Endothelial cell (in vitro differentiated cells): Measurements from ENCODE around the gene SLCO3A1. TPM values are rescaled to one million over a fixed set of nuclear protein-coding genes. Genes with fewer than 3 reads are reported as not detected.

ENCODE experiments used
- DNase-seq: peaks from one replicate; pipeline ENCODE4 v3.0.0; 2021; ENCODE audit warnings: low spot score
- H3K27ac Mint-ChIP-seq: one replicate; pipeline ENCODE4 v1.8.0; 2021; ENCODE audit warnings: mixed read lengths, inconsistent platforms; ENCODE audit not compliant: unreplicated experiment
- H3K27me3 Mint-ChIP-seq: one replicate; pipeline ENCODE4 v1.8.0; 2021; ENCODE audit warnings: mild to moderate bottlenecking, moderate library complexity, mixed read lengths, inconsistent platforms; ENCODE audit not compliant: unreplicated experiment
- H3K36me3 Mint-ChIP-seq: one replicate; pipeline ENCODE4 v1.8.0; 2021; ENCODE audit warnings: mild to moderate bottlenecking, low read depth, mixed read lengths, inconsistent platforms; ENCODE audit not compliant: unreplicated experiment
- H3K4me1 Mint-ChIP-seq: one replicate; pipeline ENCODE4 v1.8.0; 2021; ENCODE audit warnings: mild to moderate bottlenecking, mixed read lengths, inconsistent platforms; ENCODE audit not compliant: unreplicated experiment
- H3K4me3 Mint-ChIP-seq: one replicate; pipeline ENCODE4 v1.8.0; 2021; ENCODE audit warnings: mild to moderate bottlenecking, mixed read lengths, inconsistent platforms; ENCODE audit not compliant: unreplicated experiment
- H3K9me3 Mint-ChIP-seq: one replicate; pipeline ENCODE4 v1.8.0; 2021; ENCODE audit warnings: mixed read lengths, inconsistent platforms; ENCODE audit not compliant: unreplicated experiment
- CTCF ChIP-seq: fragments of 200-600 bp; sonication (generic); IDR thresholded peaks from one replicate; pipeline ENCODE4 v1.5.0; 2021; ENCODE audit warnings: antibody characterized with exemption; ENCODE audit not compliant: unreplicated experiment
- total RNA-seq: library from RNA; stranded (reverse); fragmentation: NEBNext Ultra II Directional; extraction: Animal tissue kit (Norgen Biotek cat#: 25700); gene quantifications from one replicate; pipeline ENCODE4 v1.2.1, GENCODE V29; 2021; ENCODE audit not compliant: unreplicated experiment

Gene SLCO3A1
- total RNA-seq, 1 donor from 2014 or later, result 30.9 TPM

DNA sequence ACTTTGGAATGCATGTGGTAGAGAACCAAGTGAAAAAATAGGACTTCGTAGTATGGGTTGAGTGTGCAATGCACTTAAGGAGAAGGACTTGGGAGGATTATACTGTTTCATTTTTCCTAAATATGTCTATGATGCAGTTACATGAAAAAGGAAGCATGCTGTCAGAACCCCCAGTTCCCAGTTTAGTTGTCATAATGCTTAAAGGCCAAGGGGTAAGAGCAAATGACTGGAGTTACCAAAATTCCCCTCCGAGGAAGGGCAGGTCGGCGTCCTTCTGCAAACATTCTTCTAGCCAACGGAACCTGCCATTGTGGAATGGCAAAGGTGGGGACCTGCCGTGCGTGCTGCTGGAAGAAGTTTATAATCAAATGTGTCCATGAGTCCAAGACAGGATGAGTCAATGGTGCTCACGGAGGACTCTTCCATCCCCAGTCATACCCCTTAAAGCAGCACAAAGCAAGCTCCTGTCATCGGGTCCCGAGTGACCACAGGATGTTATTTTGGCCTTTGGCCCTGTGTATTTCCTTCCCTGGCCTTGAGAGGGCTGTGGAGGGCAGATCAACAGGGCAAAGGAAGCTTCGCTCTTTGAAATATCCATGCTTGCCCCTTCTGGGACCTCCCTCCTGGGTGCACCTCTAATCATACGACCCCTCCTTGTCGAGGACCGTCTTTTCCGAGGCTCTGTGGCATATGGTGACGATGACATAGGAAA, 93.2 kb downstream of the SLCO3A1 start:
- H3K27me3 Mint-ChIP-seq, result peaks cover 10% of the 10 kb centered on the region
- no peaks in the 10 kb centered on the region for H3K9me3 Mint-ChIP-seq
- peaks cover 58% of the 10 kb centered on the region for H3K4me1 Mint-ChIP-seq
- peak overlapping the region; percentile 52 for H3K4me3 Mint-ChIP-seq
- peak overlapping the region; percentile 53 for H3K27ac Mint-ChIP-seq
- peaks cover 6% of the 10 kb centered on the region for H3K36me3 Mint-ChIP-seq
- no peak for TF ChIP-seq CTCF
- peak; percentile 27 for DNase-seq

DNA sequence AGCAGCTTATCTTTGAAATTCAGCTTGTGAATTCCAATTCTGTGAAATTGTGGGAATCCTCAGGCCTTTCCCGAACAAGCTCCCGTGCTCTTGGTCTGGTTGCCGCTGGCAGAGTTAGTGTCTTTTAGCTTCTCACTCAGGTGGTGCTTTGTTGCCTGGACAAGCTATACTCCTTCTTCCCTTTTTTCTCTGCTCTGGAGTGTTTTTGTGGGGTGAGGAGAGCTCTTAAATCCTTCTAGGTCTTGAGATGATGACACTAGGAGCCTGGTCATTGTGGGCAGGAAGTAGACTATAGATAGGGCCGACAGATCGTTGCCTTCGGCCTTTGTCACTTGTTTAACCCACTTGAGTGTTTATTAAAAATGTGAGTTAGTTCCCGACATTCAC, 93.8 kb downstream of the SLCO3A1 start:
- H3K27me3 Mint-ChIP-seq, result peaks cover 10% of the 10 kb centered on the region
- peak overlapping the region; percentile 53 for H3K27ac Mint-ChIP-seq

GRCh38 chr15:91947683-91948608, 94.4 kb downstream of the SLCO3A1 start:
- DNase-seq, result no peak
- peak overlapping the region; percentile 53 for H3K27ac Mint-ChIP-seq
- peaks cover 6% of the 10 kb centered on the region for H3K36me3 Mint-ChIP-seq
- TF ChIP-seq CTCF, result no peak
- H3K9me3 Mint-ChIP-seq, result no peaks in the 10 kb centered on the region
- H3K27me3 Mint-ChIP-seq, result peaks cover 10% of the 10 kb centered on the region
- no peak overlapping the region for H3K4me3 Mint-ChIP-seq
- H3K4me1 Mint-ChIP-seq, result peaks cover 58% of the 10 kb centered on the region

More for the DNA sequence above, 93.8 kb downstream of the SLCO3A1 start:
- no peak for TF ChIP-seq CTCF
- no peak for DNase-seq
- H3K9me3 Mint-ChIP-seq, result no peaks in the 10 kb centered on the region
- no peak overlapping the region for H3K4me3 Mint-ChIP-seq
- peaks cover 58% of the 10 kb centered on the region for H3K4me1 Mint-ChIP-seq
- peaks cover 6% of the 10 kb centered on the region for H3K36me3 Mint-ChIP-seq

DNA sequence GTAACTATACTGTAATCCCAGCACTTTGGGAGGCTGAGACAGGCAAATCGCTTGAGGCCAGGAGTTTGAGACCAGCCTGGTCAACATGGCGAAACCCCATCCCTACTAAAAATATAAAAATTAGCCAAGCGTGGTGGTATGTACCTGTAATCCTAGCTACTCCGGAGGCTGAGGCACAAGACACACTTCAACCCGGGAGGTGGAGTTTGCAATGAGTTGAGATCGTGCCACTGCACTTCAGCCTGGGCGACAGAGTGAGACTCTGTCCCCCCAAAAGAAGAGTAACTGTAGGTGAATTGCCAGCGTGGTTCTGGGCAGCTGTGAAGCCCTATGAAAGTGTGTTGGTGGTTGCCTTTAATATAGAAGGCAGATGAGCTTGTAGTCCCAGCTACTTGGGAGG, 95.9 kb downstream of the SLCO3A1 start:
- peaks cover 63% of the 10 kb centered on the region for H3K4me1 Mint-ChIP-seq
- peaks cover 7% of the 10 kb centered on the region for H3K27me3 Mint-ChIP-seq
- no peak overlapping the region for H3K27ac Mint-ChIP-seq
- TF ChIP-seq CTCF, result no peak
- no peak for DNase-seq
- peaks cover 6% of the 10 kb centered on the region for H3K36me3 Mint-ChIP-seq
- no peaks in the 10 kb centered on the region for H3K9me3 Mint-ChIP-seq
- no peak overlapping the region for H3K4me3 Mint-ChIP-seq

DNA sequence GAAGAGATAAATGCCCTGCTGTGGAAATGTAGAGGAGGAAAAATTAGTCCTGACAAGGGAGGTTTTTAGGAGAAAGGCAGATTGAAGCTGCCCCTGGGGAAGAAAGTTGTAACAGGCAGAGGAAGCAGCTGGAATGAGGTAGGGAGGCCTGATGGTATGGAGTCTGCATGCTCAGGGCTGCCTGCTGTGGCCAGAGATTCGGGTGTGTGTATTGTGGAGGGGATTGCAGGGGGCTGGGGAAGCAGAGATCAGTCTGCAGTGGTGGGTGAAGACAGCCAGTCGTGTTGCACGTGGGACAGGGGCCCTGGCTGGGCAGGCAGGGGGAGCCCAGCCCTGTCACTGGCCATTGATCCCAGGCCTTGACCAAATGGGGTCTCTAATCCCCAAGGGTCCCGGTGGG, 96.5 kb downstream of the SLCO3A1 start:
- H3K4me3 Mint-ChIP-seq, result peak overlapping the region; percentile 74
- H3K36me3 Mint-ChIP-seq, result peaks cover 6% of the 10 kb centered on the region
- no peaks in the 10 kb centered on the region for H3K9me3 Mint-ChIP-seq
- peaks cover 67% of the 10 kb centered on the region for H3K4me1 Mint-ChIP-seq
- H3K27me3 Mint-ChIP-seq, result peaks cover 7% of the 10 kb centered on the region
- TF ChIP-seq CTCF, result no peak
- no peak for DNase-seq
- H3K27ac Mint-ChIP-seq, result no peak overlapping the region
